Sigmoid colon (tissue), 7 donors: Measurements from ENCODE around the gene TPCN2. TPM values are rescaled to one million over a fixed set of nuclear protein-coding genes. Genes with fewer than 3 reads are reported as not detected.

Experiments
- DNase-seq: peaks from one replicate; pipeline ENCODE4 v3.0.0-alpha.2; 2019
- H3K27ac ChIP-seq, 4 donors: fragments of 200-600 bp; sonication (generic); one replicate each; pipeline ENCODE4 v1.5.1; 2016 to 2019; ENCODE audit warnings: mild to moderate bottlenecking in 1 of 4
- H3K27me3 ChIP-seq, 3 donors: fragments of 200-600 bp; sonication (generic); one replicate each; pipeline ENCODE4 v1.5.1; 2019; ENCODE audit warnings: mild to moderate bottlenecking in 1 of 3
- H3K36me3 ChIP-seq, 4 donors: fragments of 200-600 bp; sonication (generic); one replicate each; pipeline ENCODE4 v1.5.1; 2016 to 2019
- H3K4me1 ChIP-seq, 4 donors: fragments of 200-600 bp; sonication (generic); one replicate each; pipeline ENCODE4 v1.5.1; 2017 to 2019
- H3K4me3 ChIP-seq, 4 donors: fragments of 200-600 bp; sonication (generic); one replicate each; pipeline ENCODE4 v1.5.1; 2017 to 2019; ENCODE audit warnings: mild to moderate bottlenecking in 2 of 4, moderate library complexity in 1 of 4
- H3K9me3 ChIP-seq, 4 donors: fragments of 200-600 bp in 3 of 4; sonication (generic) in 3 of 4; one replicate each; pipeline versions ENCODE4 v1.5.1 to v1.6.1; 2013 to 2019
- CTCF ChIP-seq, 4 experiments: fragments of 450-650 bp in 3 of 4; fragments of 200-600 bp in 1 of 4; IDR thresholded peaks; one replicate each; pipeline ENCODE4 v1.5.1; 2016 to 2019; ENCODE audit warnings: antibody characterized with exemption in 4 of 4, mild to moderate bottlenecking in 3 of 4, moderate library complexity in 2 of 4
- EP300 ChIP-seq, 4 donors: sonication (generic); formaldehyde crosslinking; IDR thresholded peaks; one replicate each; pipeline ENCODE4 v1.6.1; 2017; ENCODE audit warnings: antibody characterized with exemption in 4 of 4
- POLR2A ChIP-seq, 2 donors: fragments of 450-650 bp; IDR thresholded peaks; one replicate each; pipeline ENCODE4 v1.6.1; 2016; ENCODE audit warnings: antibody characterized with exemption in 2 of 2, mild to moderate bottlenecking in 2 of 2, moderate library complexity in 2 of 2
- POLR2AphosphoS5 ChIP-seq, 4 donors: sonication (generic); formaldehyde crosslinking; IDR thresholded peaks; one replicate each; pipeline ENCODE4 v1.6.1; 2017; ENCODE audit warnings: antibody characterized with exemption in 4 of 4
- WGBS, 2 donors: extraction: QIAGEN DNeasy Blood & Tissue Kit; methylation state at CpG; one replicate each; pipeline ENCODE4 v1.1.7; 2013; 5-methylcytosine and 5-hydroxymethylcytosine counted together
- intact Hi-C: fragments of 100-400 bp; cut with DNase I; formaldehyde crosslinking; loops from one replicate; pipeline ENCODE4 v1.15.1; 2023
- polyA plus RNA-seq, 3 donors: library from polyadenylated mRNA; stranded (reverse); fragments of 200-250 nt; gene quantifications; one replicate each; pipeline ENCODE4 v1.2.3, GENCODE V29; 2013
- total RNA-seq, 4 donors: library from RNA; depleted of rRNA; stranded (reverse); fragments of >200 nt; gene quantifications; one replicate each; pipeline ENCODE4 v1.1.0, GENCODE V29; 2016
- donor health status: healthy with polysubstance abuse.
- donor health status: Bipolar disorder and iron deficiency.
- donor health status: healthy.

Gene TPCN2
- total and polyA plus RNA-seq, 7 donors, result 1.6 to 43.5 (median 17.5) TPM

DNA sequence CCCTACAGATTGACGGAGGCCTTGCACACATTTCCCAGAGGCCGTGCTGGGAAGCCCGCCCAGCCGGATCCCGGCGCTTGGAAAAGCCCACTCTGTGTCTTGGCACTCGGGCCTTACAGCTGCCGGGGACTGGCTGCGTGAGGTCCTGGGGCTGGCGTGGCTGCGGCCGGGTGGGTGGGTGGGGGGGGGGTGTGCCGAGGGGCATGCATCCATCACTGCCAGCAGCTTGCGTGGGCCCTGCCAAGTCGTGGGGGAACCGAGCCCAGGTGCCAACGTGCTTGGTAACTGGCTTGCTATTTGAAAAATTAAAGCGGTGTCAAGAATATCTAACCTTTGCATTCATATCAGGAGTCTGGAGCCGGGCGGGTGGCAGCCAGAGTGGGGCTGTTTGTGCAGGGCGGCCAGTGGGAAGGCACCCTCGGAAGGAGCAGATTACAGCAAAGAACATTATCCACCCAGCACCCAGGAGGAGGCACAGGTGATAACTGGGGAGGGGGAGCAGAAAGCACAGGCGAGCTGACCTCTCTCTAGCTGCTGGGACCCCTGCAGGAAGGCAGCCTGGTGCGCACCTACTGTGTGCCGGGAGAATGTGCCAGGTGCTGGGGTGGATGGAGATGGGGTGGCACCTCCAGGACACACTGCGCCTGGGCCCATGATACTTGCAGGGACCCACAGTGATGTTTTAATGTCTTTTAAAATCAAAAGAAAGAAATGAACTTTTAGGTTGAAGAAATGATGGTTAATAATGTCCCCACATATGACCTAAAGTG is 78.5 kb downstream of the TPCN2 start:
- peak overlapping the region in 1 of 4 donors; percentile 27 for H3K27ac ChIP-seq
- no peaks in the 10 kb centered on the region for H3K27me3 ChIP-seq
- no peak for DNase-seq
- TF ChIP-seq POLR2A (IDR thresholded peaks at IDR 0.05), result no peak
- TF ChIP-seq POLR2AphosphoS5 (IDR thresholded peaks at IDR 0.05), result no peak
- no peak for TF ChIP-seq CTCF (IDR thresholded peaks at IDR 0.05)
- TF ChIP-seq EP300 (IDR thresholded peaks at IDR 0.05), result no peak
- peaks cover 0 to 42% (median 28%) of the 10 kb centered on the region in 4 donors for H3K4me1 ChIP-seq
- H3K9me3 ChIP-seq, result no peaks in the 10 kb centered on the region
- WGBS, 2 donors, result 86 to 92% methylated on average over 26 of the region's 26 CpGs
- H3K36me3 ChIP-seq, result no peaks in the 10 kb centered on the region
- intact Hi-C loops, result no loop called here
- H3K4me3 ChIP-seq, result no peak overlapping the region

- no peak for DNase-seq
- H3K27ac ChIP-seq, result no peak overlapping the region
- H3K9me3 ChIP-seq, result no peaks in the 10 kb centered on the region
- TF ChIP-seq POLR2AphosphoS5 (IDR thresholded peaks at IDR 0.05) (no peak), EP300 (IDR thresholded peaks at IDR 0.05) (no peak), CTCF (IDR thresholded peaks at IDR 0.05) (no peak), POLR2A (IDR thresholded peaks at IDR 0.05) (no peak)
- no peaks in the 10 kb centered on the region for H3K27me3 ChIP-seq
- no peak overlapping the region for H3K4me3 ChIP-seq
- no peaks in the 10 kb centered on the region for H3K36me3 ChIP-seq
- 88 to 96% methylated on average over 1 of the region's 1 CpG for WGBS, 2 donors
- peaks cover 0 to 35% (median 22%) of the 10 kb centered on the region in 4 donors for H3K4me1 ChIP-seq
- intact Hi-C loops, result no loop called here
Measured at GRCh38 chr11:69127884-69128283, 79.2 kb downstream of the TPCN2 start.

DNA sequence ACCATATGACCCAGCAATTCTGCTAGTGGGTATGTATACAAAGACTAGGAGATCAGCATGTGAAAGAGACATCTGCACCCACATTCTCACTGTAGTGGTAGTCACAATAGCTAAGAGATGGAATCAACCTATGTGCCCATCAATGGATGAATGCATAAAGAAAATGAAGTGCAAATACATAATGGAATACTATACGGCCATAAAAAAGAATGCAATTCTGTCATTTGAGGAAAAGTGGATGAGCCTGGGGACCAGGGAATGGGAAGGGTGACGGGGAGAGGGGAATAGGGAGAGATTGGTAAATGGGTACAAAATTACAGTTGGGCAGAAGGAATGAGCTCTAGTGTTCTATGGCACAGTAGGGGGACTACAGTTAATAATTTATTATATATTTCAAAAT is 80.3 kb downstream of the TPCN2 start:
- Histone ChIP-seq H3K36me3 (no peaks in the 10 kb centered on the region), H3K27ac (no peak overlapping the region), H3K4me1 (peaks cover 0 to 24% (median 12%) of the 10 kb centered on the region in 4 donors), H3K27me3 (no peaks in the 10 kb centered on the region), H3K4me3 (no peak overlapping the region), H3K9me3 (no peaks in the 10 kb centered on the region)
- no peak for DNase-seq
- no peak for TF ChIP-seq POLR2A (IDR thresholded peaks at IDR 0.05)
- no peak for TF ChIP-seq POLR2AphosphoS5 (IDR thresholded peaks at IDR 0.05)
- no peak for TF ChIP-seq EP300 (IDR thresholded peaks at IDR 0.05)
- no peak for TF ChIP-seq CTCF (IDR thresholded peaks at IDR 0.05)
- WGBS, 2 donors, result 95 to 96% methylated on average over 2 of the region's 2 CpGs
- intact Hi-C loops, result no loop called here

DNA sequence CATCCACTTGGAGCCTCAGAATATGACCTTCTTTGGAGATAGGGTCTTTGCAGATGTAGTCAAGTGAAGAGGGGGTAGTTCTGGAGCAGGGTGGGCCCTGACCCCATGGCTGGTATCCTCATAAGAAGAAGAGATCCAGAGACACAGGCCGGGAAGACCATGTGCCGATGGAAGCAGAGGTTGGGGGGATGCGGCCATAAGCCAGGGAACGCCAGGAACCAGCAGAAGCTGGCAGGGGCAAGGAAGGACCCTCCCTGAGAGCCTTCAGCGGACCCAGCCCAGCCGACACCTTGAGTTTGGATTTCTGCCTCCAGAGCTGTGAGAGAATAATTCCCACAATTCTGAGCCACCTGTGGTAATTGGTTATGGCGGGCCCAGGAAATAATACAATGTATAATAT is 80.9 kb downstream of the TPCN2 start:
- H3K27me3 ChIP-seq, result no peaks in the 10 kb centered on the region
- WGBS, 2 donors, result 93 to 95% methylated on average over 7 of the region's 7 CpGs
- no peak for TF ChIP-seq POLR2A (IDR thresholded peaks at IDR 0.05)
- H3K27ac ChIP-seq, result no peak overlapping the region
- no peak overlapping the region for H3K4me3 ChIP-seq
- no peaks in the 10 kb centered on the region for H3K9me3 ChIP-seq
- intact Hi-C loops, result loop anchor here (2.0 kb wide), 1 partner anchor 513 kb away; no protein-coding TSS in a partner anchor
- DNase-seq, result no peak
- H3K4me1 ChIP-seq, result peaks cover 0 to 21% (median 11%) of the 10 kb centered on the region in 4 donors
- H3K36me3 ChIP-seq, result no peaks in the 10 kb centered on the region

DNA sequence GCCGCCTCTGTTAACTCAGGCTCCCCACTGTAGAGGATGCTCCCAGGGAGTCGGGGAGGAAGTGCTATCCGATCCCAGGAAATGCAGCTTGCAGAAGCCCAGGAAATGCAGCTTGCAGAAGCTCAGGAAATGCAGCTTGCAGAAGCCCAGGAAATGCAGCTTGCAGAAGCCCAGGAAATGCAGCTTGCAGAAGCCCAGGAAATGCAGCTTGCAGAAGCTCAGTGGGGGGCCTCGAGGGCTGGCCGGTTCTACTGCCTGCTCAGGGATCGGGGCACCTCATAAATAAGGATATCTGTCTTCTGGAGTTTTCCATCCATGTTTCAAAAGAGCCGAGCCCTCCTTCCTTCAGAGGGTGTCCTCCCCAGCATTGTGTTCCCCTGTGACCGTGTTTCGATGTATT is 81.9 kb downstream of the TPCN2 start:
- H3K4me3 ChIP-seq, result no peak overlapping the region
- no peaks in the 10 kb centered on the region for H3K36me3 ChIP-seq
- intact Hi-C loops, result loop anchor here (2.0 kb wide), 1 partner anchor 512 kb away; no protein-coding TSS in a partner anchor
- DNase-seq, result no peak
- no peaks in the 10 kb centered on the region for H3K27me3 ChIP-seq
- no peak overlapping the region for H3K27ac ChIP-seq
- H3K4me1 ChIP-seq, result peaks cover 0 to 21% (median 11%) of the 10 kb centered on the region in 4 donors
- TF ChIP-seq CTCF (IDR thresholded peaks at IDR 0.05) (no peak), POLR2AphosphoS5 (IDR thresholded peaks at IDR 0.05) (no peak), POLR2A (IDR thresholded peaks at IDR 0.05) (no peak), EP300 (IDR thresholded peaks at IDR 0.05) (no peak)
- 69 to 78% methylated on average over 9 of the region's 9 CpGs for WGBS, 2 donors
- no peaks in the 10 kb centered on the region for H3K9me3 ChIP-seq
